Neural cell (in vitro differentiated cells): Measurements from ENCODE around the gene TEAD4.

Experiments used
- EZH2 ChIP-seq: fragments of 200-600, 300-800 bp; shearing (Covaris generic), sonication (generic); IDR thresholded peaks from 2 replicates; pipeline ENCODE4 v1.6.1; 2014; ENCODE audit warnings: antibody characterized with exemption, low read length, borderline replicate concordance, mild to moderate bottlenecking; ENCODE audit not compliant: insufficient read depth, poor library complexity, severe bottlenecking
- POLR2AphosphoS5 ChIP-seq: IDR thresholded peaks from 2 replicates; pipeline ENCODE4 v1.6.1; 2012
- TAF1 ChIP-seq: IDR thresholded peaks from 2 replicates; pipeline ENCODE4 v1.6.1; 2012; ENCODE audit warnings: low read depth
- TF ChIP-seq, protein P1 (sequence below): fragments of 450-650 bp; IDR thresholded peaks from 2 replicates; pipeline ENCODE4 v1.5.1; 2014; ENCODE audit warnings: antibody characterized with exemption, mild to moderate bottlenecking, moderate library complexity; ENCODE audit not compliant: poor library complexity, severe bottlenecking
- TF ChIP-seq, protein P2 (sequence below): IDR thresholded peaks from 2 replicates; pipeline ENCODE4 v1.6.1; 2012; ENCODE audit warnings: borderline replicate concordance

DNA sequence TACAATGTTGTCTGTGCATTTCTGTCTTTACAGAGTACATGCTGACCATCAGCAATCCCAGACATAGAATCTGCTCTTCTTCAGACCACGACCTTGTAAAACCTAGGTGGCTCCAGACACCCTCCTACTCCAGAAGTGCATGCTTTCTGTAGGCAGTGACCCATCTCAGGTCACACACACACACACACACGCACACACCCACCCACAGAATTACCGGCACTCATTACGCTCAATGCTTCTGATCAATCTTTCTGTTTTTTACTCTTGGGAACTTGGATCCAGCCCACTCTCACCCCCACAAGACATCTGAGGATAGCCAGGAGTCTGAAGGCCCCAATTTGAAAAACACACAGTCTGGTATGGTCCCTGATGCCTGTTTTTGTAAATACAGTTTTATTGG, 110.5 kb downstream of the TEAD4 start:
- TF ChIP-seq EZH2 (no peak), POLR2AphosphoS5 (no peak), TAF1 (no peak)
- TF ChIP-seq, protein P1, sequence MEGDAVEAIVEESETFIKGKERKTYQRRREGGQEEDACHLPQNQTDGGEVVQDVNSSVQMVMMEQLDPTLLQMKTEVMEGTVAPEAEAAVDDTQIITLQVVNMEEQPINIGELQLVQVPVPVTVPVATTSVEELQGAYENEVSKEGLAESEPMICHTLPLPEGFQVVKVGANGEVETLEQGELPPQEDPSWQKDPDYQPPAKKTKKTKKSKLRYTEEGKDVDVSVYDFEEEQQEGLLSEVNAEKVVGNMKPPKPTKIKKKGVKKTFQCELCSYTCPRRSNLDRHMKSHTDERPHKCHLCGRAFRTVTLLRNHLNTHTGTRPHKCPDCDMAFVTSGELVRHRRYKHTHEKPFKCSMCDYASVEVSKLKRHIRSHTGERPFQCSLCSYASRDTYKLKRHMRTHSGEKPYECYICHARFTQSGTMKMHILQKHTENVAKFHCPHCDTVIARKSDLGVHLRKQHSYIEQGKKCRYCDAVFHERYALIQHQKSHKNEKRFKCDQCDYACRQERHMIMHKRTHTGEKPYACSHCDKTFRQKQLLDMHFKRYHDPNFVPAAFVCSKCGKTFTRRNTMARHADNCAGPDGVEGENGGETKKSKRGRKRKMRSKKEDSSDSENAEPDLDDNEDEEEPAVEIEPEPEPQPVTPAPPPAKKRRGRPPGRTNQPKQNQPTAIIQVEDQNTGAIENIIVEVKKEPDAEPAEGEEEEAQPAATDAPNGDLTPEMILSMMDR = no peak
- TF ChIP-seq, protein P2, sequence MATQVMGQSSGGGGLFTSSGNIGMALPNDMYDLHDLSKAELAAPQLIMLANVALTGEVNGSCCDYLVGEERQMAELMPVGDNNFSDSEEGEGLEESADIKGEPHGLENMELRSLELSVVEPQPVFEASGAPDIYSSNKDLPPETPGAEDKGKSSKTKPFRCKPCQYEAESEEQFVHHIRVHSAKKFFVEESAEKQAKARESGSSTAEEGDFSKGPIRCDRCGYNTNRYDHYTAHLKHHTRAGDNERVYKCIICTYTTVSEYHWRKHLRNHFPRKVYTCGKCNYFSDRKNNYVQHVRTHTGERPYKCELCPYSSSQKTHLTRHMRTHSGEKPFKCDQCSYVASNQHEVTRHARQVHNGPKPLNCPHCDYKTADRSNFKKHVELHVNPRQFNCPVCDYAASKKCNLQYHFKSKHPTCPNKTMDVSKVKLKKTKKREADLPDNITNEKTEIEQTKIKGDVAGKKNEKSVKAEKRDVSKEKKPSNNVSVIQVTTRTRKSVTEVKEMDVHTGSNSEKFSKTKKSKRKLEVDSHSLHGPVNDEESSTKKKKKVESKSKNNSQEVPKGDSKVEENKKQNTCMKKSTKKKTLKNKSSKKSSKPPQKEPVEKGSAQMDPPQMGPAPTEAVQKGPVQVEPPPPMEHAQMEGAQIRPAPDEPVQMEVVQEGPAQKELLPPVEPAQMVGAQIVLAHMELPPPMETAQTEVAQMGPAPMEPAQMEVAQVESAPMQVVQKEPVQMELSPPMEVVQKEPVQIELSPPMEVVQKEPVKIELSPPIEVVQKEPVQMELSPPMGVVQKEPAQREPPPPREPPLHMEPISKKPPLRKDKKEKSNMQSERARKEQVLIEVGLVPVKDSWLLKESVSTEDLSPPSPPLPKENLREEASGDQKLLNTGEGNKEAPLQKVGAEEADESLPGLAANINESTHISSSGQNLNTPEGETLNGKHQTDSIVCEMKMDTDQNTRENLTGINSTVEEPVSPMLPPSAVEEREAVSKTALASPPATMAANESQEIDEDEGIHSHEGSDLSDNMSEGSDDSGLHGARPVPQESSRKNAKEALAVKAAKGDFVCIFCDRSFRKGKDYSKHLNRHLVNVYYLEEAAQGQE = no peak
